GM19452 (cell line): ENCODE data around the gene BLOC1S1.

Experiments
- ATAC-seq: cut with Tn5 transposase; IDR thresholded peaks from one replicate; pipeline ENCODE4 v1.9.1; 2021; ENCODE audit not compliant: unreplicated experiment

Gene BLOC1S1

GRCh38 chr12:55694188-55694515 lies 21.7 kb upstream of the BLOC1S1 start:
- no peak for ATAC-seq

- no peak for ATAC-seq
Observed at GRCh38 chr12:55694651-55695050, 21.2 kb upstream of the BLOC1S1 start.

GRCh38 chr12:55695349-55695748 lies 20.5 kb upstream of the BLOC1S1 start:
- no peak for ATAC-seq

- ATAC-seq: no peak
Observed at GRCh38 chr12:55696141-55696540, 19.7 kb upstream of the BLOC1S1 start.

GRCh38 chr12:55696796-55697462 lies 18.9 kb upstream of the BLOC1S1 start:
- ATAC-seq: no peak

- ATAC-seq: no peak
Observed at GRCh38 chr12:55697686-55698085, 18.2 kb upstream of the BLOC1S1 start.

- no peak for ATAC-seq
Observed at GRCh38 chr12:55698241-55698955, 17.4 kb upstream of the BLOC1S1 start.

- no peak for ATAC-seq
Observed at GRCh38 chr12:55698965-55699364, 16.9 kb upstream of the BLOC1S1 start.

- ATAC-seq: no peak
Observed at GRCh38 chr12:55699471-55700055, 16.3 kb upstream of the BLOC1S1 start.

- ATAC-seq: no peak
Observed at GRCh38 chr12:55700255-55701018, 15.4 kb upstream of the BLOC1S1 start.

- no peak for ATAC-seq
Observed at GRCh38 chr12:55702861-55703260, 13.0 kb upstream of the BLOC1S1 start.

GRCh38 chr12:55703288-55703687 lies 12.6 kb upstream of the BLOC1S1 start:
- ATAC-seq: no peak

- ATAC-seq: no peak
Observed at GRCh38 chr12:55703901-55704761, 11.7 kb upstream of the BLOC1S1 start.

- ATAC-seq: no peak
Observed at GRCh38 chr12:55704824-55705718, 10.8 kb upstream of the BLOC1S1 start.

GRCh38 chr12:55705782-55706402 lies 10.0 kb upstream of the BLOC1S1 start:
- ATAC-seq: no peak

GRCh38 chr12:55706568-55707218 lies 9.2 kb upstream of the BLOC1S1 start:
- ATAC-seq: no peak

GRCh38 chr12:55707219-55707671 lies 8.6 kb upstream of the BLOC1S1 start:
- no peak for ATAC-seq

- ATAC-seq: peak; percentile 48
Observed at GRCh38 chr12:55707841-55708694, 7.8 kb upstream of the BLOC1S1 start, which contains the start of gene ITGA7. TSS of gene ITGA7 (minus strand) at chr12:55707904. CDS start at chr12:55707682, 222 bp downstream.
